Thymus (tissue), 11 donors: ENCODE measurements around the gene FGF21. TPM values are rescaled to one million over a fixed set of nuclear protein-coding genes. Genes with fewer than 3 reads are reported as not detected.

Source experiments
- DNase-seq, 9 donors: peaks; one replicate each; pipeline ENCODE4 v3.0.0-alpha.2; 2013; ENCODE audit warnings: low spot score in 9 of 9, low read depth in 6 of 9, missing footprints in 1 of 9
- H3K27ac ChIP-seq, 2 donors: one replicate each; pipeline ENCODE4 v1.5.1; 2013; ENCODE audit warnings: control low read depth in 1 of 2, low read depth in 1 of 2, low read length in 1 of 2, mild to moderate bottlenecking in 1 of 2, moderate library complexity in 1 of 2
- H3K27me3 ChIP-seq, 2 donors: one replicate each; pipeline ENCODE4 v1.5.1; 2013; ENCODE audit warnings: low read length in 1 of 2; ENCODE audit not compliant: control insufficient read depth in 2 of 2, insufficient read depth in 1 of 2
- H3K36me3 ChIP-seq, 2 donors: one replicate each; pipeline ENCODE4 v1.5.1; 2013; ENCODE audit warnings: low read length in 1 of 2, mild to moderate bottlenecking in 1 of 2, moderate library complexity in 1 of 2; ENCODE audit not compliant: control insufficient read depth in 2 of 2, insufficient read depth in 2 of 2
- H3K4me1 ChIP-seq, 2 donors: one replicate each; pipeline ENCODE4 v1.5.1; 2013; ENCODE audit warnings: low read length in 2 of 2; ENCODE audit not compliant: control insufficient read depth in 2 of 2, insufficient read depth in 2 of 2
- H3K4me3 ChIP-seq, 2 donors: one replicate each; pipeline ENCODE4 v1.5.1; 2013; ENCODE audit warnings: low read length in 2 of 2, control low read depth in 1 of 2, mild to moderate bottlenecking in 1 of 2
- H3K9me3 ChIP-seq, 2 donors: one replicate each; pipeline ENCODE4 v1.5.1; 2013; ENCODE audit warnings: low read length in 1 of 2, mild to moderate bottlenecking in 1 of 2; ENCODE audit not compliant: control insufficient read depth in 2 of 2, insufficient read depth in 1 of 2
- WGBS: extraction: QIAGEN DNeasy Blood & Tissue Kit; methylation state at CpG from one replicate; pipeline ENCODE4 v1.1.7; 2013; 5-methylcytosine and 5-hydroxymethylcytosine counted together
- polyA plus RNA-seq: library from polyadenylated mRNA; stranded (reverse); fragments of 200-250 nt; gene quantifications from one replicate; pipeline ENCODE4 v1.2.3, GENCODE V29; 2013
- total RNA-seq: library from RNA; stranded (reverse); fragments of 120-200 nt; gene quantifications from one replicate; pipeline ENCODE4 v1.2.4, GENCODE V29; 2013
- donor health status: healthy.

The FGF21 gene
- total and polyA plus RNA-seq, 2 donors = 0.11 TPM; not detected in 1

- H3K4me3 ChIP-seq = no peak overlapping the region
- DNase-seq = no peak
- 98% methylated on average over 15 of the region's 15 CpGs for WGBS
- peaks cover 7 to 9% of the 10 kb centered on the region in 2 donors for H3K4me1 ChIP-seq
- H3K36me3 ChIP-seq = peaks cover 4 to 7% of the 10 kb centered on the region in 2 donors
- no peaks in the 10 kb centered on the region for H3K27me3 ChIP-seq
- H3K27ac ChIP-seq = no peak overlapping the region
- peaks cover 0 to 5% of the 10 kb centered on the region in 2 donors for H3K9me3 ChIP-seq
Measured at GRCh38 chr19:48805452-48805851, 50.1 kb downstream of the FGF21 start.

- H3K4me3 ChIP-seq = no peak overlapping the region
- H3K27ac ChIP-seq = no peak overlapping the region
- H3K27me3 ChIP-seq = peaks cover 0 to 5% of the 10 kb centered on the region in 2 donors
- H3K4me1 ChIP-seq = peaks cover 7 to 17% of the 10 kb centered on the region in 2 donors
- 92% methylated on average over 5 of the region's 5 CpGs for WGBS
- peaks cover 0 to 5% of the 10 kb centered on the region in 2 donors for H3K9me3 ChIP-seq
- peak in 3 of 9 donors; percentile 66 to 76 (median 71) for DNase-seq
- peaks cover 4 to 7% of the 10 kb centered on the region in 2 donors for H3K36me3 ChIP-seq
Measured at GRCh38 chr19:48806518-48806817, 51.1 kb downstream of the FGF21 start.

- 97% methylated on average over 17 of the region's 17 CpGs for WGBS
- peaks cover 0 to 10% of the 10 kb centered on the region in 2 donors for H3K27me3 ChIP-seq
- no peak overlapping the region for H3K4me3 ChIP-seq
- H3K9me3 ChIP-seq = peaks cover 0 to 5% of the 10 kb centered on the region in 2 donors
- no peak overlapping the region for H3K27ac ChIP-seq
- peaks cover 7 to 22% of the 10 kb centered on the region in 2 donors for H3K4me1 ChIP-seq
- peaks cover 4 to 7% of the 10 kb centered on the region in 2 donors for H3K36me3 ChIP-seq
- DNase-seq = peak in 2 of 9 donors; percentile 61 to 63
Measured at GRCh38 chr19:48806818-48807589, 51.7 kb downstream of the FGF21 start.

GRCh38 chr19:48807590-48808308 is 52.4 kb downstream of the FGF21 start:
- Histone ChIP-seq H3K4me1 (peaks cover 7 to 30% of the 10 kb centered on the region in 2 donors), H3K9me3 (peaks cover 0 to 5% of the 10 kb centered on the region in 2 donors), H3K27ac (no peak overlapping the region), H3K4me3 (no peak overlapping the region), H3K36me3 (peaks cover 4 to 7% of the 10 kb centered on the region in 2 donors), H3K27me3 (peaks cover 0 to 15% of the 10 kb centered on the region in 2 donors)
- WGBS = 97% methylated on average over 13 of the region's 13 CpGs
- DNase-seq = no peak

Other genes with a start within 250 kb of the FGF21 start
- 0.19 TPM for gene LMTK3, start 243.7 kb upstream of the FGF21 start, total RNA-seq
- gene LMTK3, start 243.7 kb upstream of the FGF21 start, polyA plus RNA-seq = 1.5 TPM
- gene SULT2B1, start 203.4 kb upstream of the FGF21 start, total RNA-seq = 0.09 TPM
- gene SULT2B1, start 203.4 kb upstream of the FGF21 start, polyA plus RNA-seq = 4.3 TPM
- gene SPACA4, start 148.8 kb upstream of the FGF21 start, total RNA-seq = not detected
- not detected for gene SPACA4, start 148.8 kb upstream of the FGF21 start, polyA plus RNA-seq
- 0.33 TPM for gene FAM83E, start 140.4 kb upstream of the FGF21 start, total RNA-seq
- gene FAM83E, start 140.4 kb upstream of the FGF21 start, polyA plus RNA-seq = 2.2 TPM
- 2,287 TPM for gene RPL18, start 136.3 kb upstream of the FGF21 start, total RNA-seq
- 2,606 TPM for gene RPL18, start 136.3 kb upstream of the FGF21 start, polyA plus RNA-seq
- 4.6 TPM for gene SPHK2, start 136.0 kb upstream of the FGF21 start, total RNA-seq
- 13.4 TPM for gene SPHK2, start 136.0 kb upstream of the FGF21 start, polyA plus RNA-seq
- gene DBP, start 118.1 kb upstream of the FGF21 start, total RNA-seq = 15.8 TPM
- 21.2 TPM for gene DBP, start 118.1 kb upstream of the FGF21 start, polyA plus RNA-seq
- gene CA11, start 109.3 kb upstream of the FGF21 start, total RNA-seq = 9.8 TPM
- 15.3 TPM for gene CA11, start 109.3 kb upstream of the FGF21 start, polyA plus RNA-seq
- 0.09 TPM for gene NTN5, start 82.5 kb upstream of the FGF21 start, total RNA-seq
- gene NTN5, start 82.5 kb upstream of the FGF21 start, polyA plus RNA-seq = 3.5 TPM
- gene FUT2, start 59.6 kb upstream of the FGF21 start, total RNA-seq = 0.66 TPM
- gene FUT2, start 59.6 kb upstream of the FGF21 start, polyA plus RNA-seq = 3.2 TPM
- 0.38 TPM for gene MAMSTR, start 35.8 kb upstream of the FGF21 start, total RNA-seq
- 1.2 TPM for gene MAMSTR, start 35.8 kb upstream of the FGF21 start, polyA plus RNA-seq
- 3.3 TPM for gene RASIP1, start 14.9 kb upstream of the FGF21 start, total RNA-seq
- 15.6 TPM for gene RASIP1, start 14.9 kb upstream of the FGF21 start, polyA plus RNA-seq
- gene IZUMO1, start 8.6 kb upstream of the FGF21 start, total RNA-seq = 0.05 TPM
- gene IZUMO1, start 8.6 kb upstream of the FGF21 start, polyA plus RNA-seq = 0.18 TPM
- gene FUT1, start 2.9 kb upstream of the FGF21 start, total RNA-seq = 0.52 TPM
- 1.3 TPM for gene FUT1, start 2.9 kb upstream of the FGF21 start, polyA plus RNA-seq
- gene BCAT2, start 55.5 kb downstream of the FGF21 start, total RNA-seq = 18.9 TPM
- gene BCAT2, start 55.5 kb downstream of the FGF21 start, polyA plus RNA-seq = 37.5 TPM
- gene HSD17B14, start 81.0 kb downstream of the FGF21 start, total RNA-seq = 9.9 TPM
- gene HSD17B14, start 81.0 kb downstream of the FGF21 start, polyA plus RNA-seq = 20.4 TPM
- 4.1 TPM for gene PLEKHA4, start 113.1 kb downstream of the FGF21 start, total RNA-seq
- 17.3 TPM for gene PLEKHA4, start 113.1 kb downstream of the FGF21 start, polyA plus RNA-seq
- gene PPP1R15A, start 116.9 kb downstream of the FGF21 start, total RNA-seq = 12.1 TPM
- gene PPP1R15A, start 116.9 kb downstream of the FGF21 start, polyA plus RNA-seq = 40.0 TPM
- not detected for gene TULP2, start 143.2 kb downstream of the FGF21 start, total RNA-seq
- 0.02 TPM for gene TULP2, start 143.2 kb downstream of the FGF21 start, polyA plus RNA-seq
- 42.3 TPM for gene NUCB1, start 144.8 kb downstream of the FGF21 start, total RNA-seq
- 119 TPM for gene NUCB1, start 144.8 kb downstream of the FGF21 start, polyA plus RNA-seq
- gene DHDH, start 178.2 kb downstream of the FGF21 start, total RNA-seq = 0.28 TPM
- gene DHDH, start 178.2 kb downstream of the FGF21 start, polyA plus RNA-seq = 1.0 TPM
- 62.6 TPM for gene BAX, start 199.4 kb downstream of the FGF21 start, total RNA-seq
- gene BAX, start 199.4 kb downstream of the FGF21 start, polyA plus RNA-seq = 126 TPM
- 1,031 TPM for gene FTL, start 209.8 kb downstream of the FGF21 start, total RNA-seq
- 8,316 TPM for gene FTL, start 209.8 kb downstream of the FGF21 start, polyA plus RNA-seq
- gene GYS1, start 237.8 kb downstream of the FGF21 start, total RNA-seq = 14.0 TPM
- gene GYS1, start 237.8 kb downstream of the FGF21 start, polyA plus RNA-seq = 22.2 TPM
- gene RUVBL2, start 238.4 kb downstream of the FGF21 start, total RNA-seq = 107 TPM
- 52.0 TPM for gene RUVBL2, start 238.4 kb downstream of the FGF21 start, polyA plus RNA-seq